Measurements from ENCODE around the gene PIP5K1A. TPM values are rescaled to one million over a fixed set of nuclear protein-coding genes. Genes with fewer than 3 reads are reported as not detected.
"Not testable (repeated sequence)": the region's sequence is repeated elsewhere in the genome, so short reads cannot be mapped to it uniquely, and the experiment has no call there.

The PIP5K1A gene
- total RNA-seq, 2 donors from 2014 or later: 102 to 144 TPM

DNA sequence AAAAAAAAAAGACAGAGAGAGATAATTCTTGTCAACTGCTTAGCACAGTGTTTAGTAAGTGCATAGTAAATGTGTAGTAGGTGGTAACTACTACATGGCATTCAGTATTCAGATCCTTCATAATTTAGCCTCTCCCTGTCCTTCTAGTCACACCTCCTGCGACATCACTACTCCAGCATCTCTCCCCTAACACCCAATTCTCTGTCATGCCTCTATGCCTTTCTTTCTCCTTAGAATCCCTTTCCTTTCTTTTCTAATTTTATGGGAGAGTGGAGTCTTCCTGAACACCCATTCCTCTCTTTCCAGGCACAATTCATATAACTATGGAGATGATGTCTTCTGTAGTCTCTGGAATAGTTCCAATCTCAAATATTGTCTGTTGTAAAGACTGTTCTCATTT lies 4.5 kb upstream of the PIP5K1A start:
- Histone ChIP-seq H3K27me3 (ENCODE audit: control insufficient read depth, insufficient read depth, low read length, poor library complexity, severe bottlenecking) (peaks cover 8% of the 10 kb centered on the region), H3K9me3 (ENCODE audit: control insufficient read depth, low read length) (no peaks in the 10 kb centered on the region), H3K36me3 (ENCODE audit: control insufficient read depth, insufficient read depth, low read length) (no peaks in the 10 kb centered on the region), H3K9ac (ENCODE audit: extremely low read depth, low read length, poor library complexity, severe bottlenecking) (no peak overlapping the region), H3K4me3 (ENCODE audit: low read length) (no peak overlapping the region), H3K27ac (ENCODE audit: low read depth, low read length) (no peak overlapping the region), H3K4me1 (ENCODE audit: control insufficient read depth, insufficient read depth, low read length) (no peaks in the 10 kb centered on the region)
- WGBS, 2 experiments (ENCODE audit: insufficient coverage in 1 of 2, insufficient read length in 1 of 2): 50 to 89% methylated on average over 1 of the region's 1 CpG
- H3K4me1 Mint-ChIP-seq: peaks cover 8% of the 10 kb centered on the region
- TF ChIP-seq CTCF (conservative IDR thresholded peaks at IDR 0.05): no peak
- H3K27me3 Mint-ChIP-seq (ENCODE audit: insufficient read depth): peaks cover 3% of the 10 kb centered on the region
- H3K9me3 Mint-ChIP-seq: no peaks in the 10 kb centered on the region
- no peak overlapping the region for H3K27ac Mint-ChIP-seq
- no peak overlapping the region for H3K4me3 Mint-ChIP-seq
- no peaks in the 10 kb centered on the region for H3K36me3 Mint-ChIP-seq (ENCODE audit: low read depth)
- no peak for DNase-seq

GRCh38 chr1:151194894-151195594 lies 3.3 kb upstream of the PIP5K1A start:
- not testable (repeated sequence) for H3K27ac ChIP-seq (ENCODE audit: low read depth, low read length); H3K9me3 ChIP-seq (ENCODE audit: control insufficient read depth, low read length); H3K27me3 ChIP-seq (ENCODE audit: control insufficient read depth, insufficient read depth, low read length, poor library complexity, severe bottlenecking); H3K27ac Mint-ChIP-seq; H3K36me3 Mint-ChIP-seq (ENCODE audit: low read depth); H3K4me1 ChIP-seq (ENCODE audit: control insufficient read depth, insufficient read depth, low read length); H3K9me3 Mint-ChIP-seq; H3K36me3 ChIP-seq (ENCODE audit: control insufficient read depth, insufficient read depth, low read length); H3K4me3 ChIP-seq (ENCODE audit: low read length); H3K27me3 Mint-ChIP-seq (ENCODE audit: insufficient read depth); DNase-seq; H3K4me3 Mint-ChIP-seq; H3K9ac ChIP-seq (ENCODE audit: extremely low read depth, low read length, poor library complexity, severe bottlenecking)
- H3K4me1 Mint-ChIP-seq: peaks cover 15% of the 10 kb centered on the region
- WGBS, 2 experiments (ENCODE audit: insufficient coverage in 1 of 2, insufficient read length in 1 of 2): 93 to 100% methylated on average over 2 to 15 of the region's 17 CpGs

DNA sequence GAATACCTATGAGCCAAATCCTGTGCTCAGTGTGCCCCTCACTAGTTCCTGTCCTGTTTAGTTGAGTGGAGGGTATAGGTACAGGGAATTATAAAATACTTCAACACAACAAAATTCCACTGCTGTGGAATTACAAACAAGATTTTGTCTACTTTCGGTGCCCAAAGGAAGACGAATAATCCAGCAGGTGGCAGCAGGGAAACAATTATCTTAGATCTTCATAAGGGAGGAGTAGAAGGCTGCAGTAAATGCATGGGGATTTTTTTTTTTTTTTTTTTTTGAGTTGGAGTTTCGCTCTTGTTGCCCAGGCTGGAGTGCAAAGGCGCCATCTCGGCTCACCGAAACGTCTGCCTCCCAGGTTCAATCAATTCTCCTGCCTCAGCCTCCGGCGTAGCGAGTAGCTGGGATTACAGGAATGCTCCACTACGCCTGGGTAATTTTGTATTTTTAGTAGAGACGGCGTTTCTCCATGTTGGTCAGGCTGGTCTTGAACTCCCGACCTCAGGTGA lies 2.0 kb upstream of the PIP5K1A start:
- H3K36me3 Mint-ChIP-seq (ENCODE audit: low read depth): peaks cover 2% of the 10 kb centered on the region

More for the DNA sequence above, 2.0 kb upstream of the PIP5K1A start:
- no peaks in the 10 kb centered on the region for H3K4me1 ChIP-seq (ENCODE audit: control insufficient read depth, insufficient read depth, low read length)
- Mint-ChIP-seq H3K4me3 (no peak overlapping the region), H3K27me3 (ENCODE audit: insufficient read depth) (peaks cover 3% of the 10 kb centered on the region), H3K9me3 (no peaks in the 10 kb centered on the region), H3K27ac (peak overlapping the region; percentile 77), H3K4me1 (peaks cover 19% of the 10 kb centered on the region)
- 63 to 68% methylated on average over 8 to 14 of the region's 14 CpGs for WGBS, 2 experiments (ENCODE audit: insufficient coverage in 1 of 2, insufficient read length in 1 of 2)
- no peaks in the 10 kb centered on the region for H3K9me3 ChIP-seq (ENCODE audit: control insufficient read depth, low read length)
- no peak overlapping the region for H3K4me3 ChIP-seq (ENCODE audit: low read length)
- peak; percentile 66 for TF ChIP-seq CTCF (conservative IDR thresholded peaks at IDR 0.05)
- DNase-seq: peak; percentile 69
- peaks cover 4% of the 10 kb centered on the region for H3K36me3 ChIP-seq (ENCODE audit: control insufficient read depth, insufficient read depth, low read length)
- no peak overlapping the region for H3K9ac ChIP-seq (ENCODE audit: extremely low read depth, low read length, poor library complexity, severe bottlenecking)
- H3K27me3 ChIP-seq (ENCODE audit: control insufficient read depth, insufficient read depth, low read length, poor library complexity, severe bottlenecking): peaks cover 8% of the 10 kb centered on the region
- H3K27ac ChIP-seq (ENCODE audit: low read depth, low read length): no peak overlapping the region

Measured in endodermal cell (in vitro differentiated cells).